Duodenal mucosa (tissue), 2 donors: ENCODE measurements around the gene PDLIM7.

Source experiments
- H3K27ac ChIP-seq: one replicate; pipeline ENCODE4 v1.7.0; 2013; ENCODE audit warnings: low read depth, low read length
- H3K27me3 ChIP-seq, 2 donors: one replicate each; pipeline ENCODE4 v1.7.0; 2013; ENCODE audit warnings: low read length in 2 of 2, control low read depth in 1 of 2; ENCODE audit not compliant: insufficient read depth in 2 of 2, control insufficient read depth in 1 of 2
- H3K36me3 ChIP-seq, 2 donors: one replicate each; pipeline ENCODE4 v1.7.0; 2013; ENCODE audit warnings: low read length in 2 of 2, control low read depth in 1 of 2; ENCODE audit not compliant: insufficient read depth in 2 of 2, control insufficient read depth in 1 of 2
- H3K4me1 ChIP-seq, 2 donors: one replicate each; pipeline ENCODE4 v1.7.0; 2013; ENCODE audit warnings: low read length in 2 of 2, control low read depth in 1 of 2; ENCODE audit not compliant: insufficient read depth in 2 of 2, control insufficient read depth in 1 of 2
- H3K4me3 ChIP-seq, 2 donors: one replicate each; pipeline ENCODE4 v1.7.0; 2013; ENCODE audit warnings: low read length in 2 of 2, low read depth in 1 of 2
- H3K9ac ChIP-seq, 2 donors: one replicate each; pipeline ENCODE4 v1.7.0; 2013; ENCODE audit warnings: low read length in 2 of 2, low read depth in 1 of 2
- H3K9me3 ChIP-seq, 2 donors: one replicate each; pipeline ENCODE4 v1.7.0; 2013; ENCODE audit warnings: low read length in 2 of 2, control low read depth in 1 of 2; ENCODE audit not compliant: control insufficient read depth in 1 of 2

The PDLIM7 gene

GRCh38 chr5:177524539-177524900 lies 27.1 kb upstream of the PDLIM7 start:
- H3K9me3 ChIP-seq: no peaks in the 10 kb centered on the region
- no peak overlapping the region for H3K9ac ChIP-seq
- no peaks in the 10 kb centered on the region for H3K27me3 ChIP-seq
- no peaks in the 10 kb centered on the region for H3K4me1 ChIP-seq
- peaks cover 36 to 86% of the 10 kb centered on the region in 2 donors for H3K36me3 ChIP-seq
- no peak overlapping the region for H3K4me3 ChIP-seq
- H3K27ac ChIP-seq: no peak overlapping the region

DNA sequence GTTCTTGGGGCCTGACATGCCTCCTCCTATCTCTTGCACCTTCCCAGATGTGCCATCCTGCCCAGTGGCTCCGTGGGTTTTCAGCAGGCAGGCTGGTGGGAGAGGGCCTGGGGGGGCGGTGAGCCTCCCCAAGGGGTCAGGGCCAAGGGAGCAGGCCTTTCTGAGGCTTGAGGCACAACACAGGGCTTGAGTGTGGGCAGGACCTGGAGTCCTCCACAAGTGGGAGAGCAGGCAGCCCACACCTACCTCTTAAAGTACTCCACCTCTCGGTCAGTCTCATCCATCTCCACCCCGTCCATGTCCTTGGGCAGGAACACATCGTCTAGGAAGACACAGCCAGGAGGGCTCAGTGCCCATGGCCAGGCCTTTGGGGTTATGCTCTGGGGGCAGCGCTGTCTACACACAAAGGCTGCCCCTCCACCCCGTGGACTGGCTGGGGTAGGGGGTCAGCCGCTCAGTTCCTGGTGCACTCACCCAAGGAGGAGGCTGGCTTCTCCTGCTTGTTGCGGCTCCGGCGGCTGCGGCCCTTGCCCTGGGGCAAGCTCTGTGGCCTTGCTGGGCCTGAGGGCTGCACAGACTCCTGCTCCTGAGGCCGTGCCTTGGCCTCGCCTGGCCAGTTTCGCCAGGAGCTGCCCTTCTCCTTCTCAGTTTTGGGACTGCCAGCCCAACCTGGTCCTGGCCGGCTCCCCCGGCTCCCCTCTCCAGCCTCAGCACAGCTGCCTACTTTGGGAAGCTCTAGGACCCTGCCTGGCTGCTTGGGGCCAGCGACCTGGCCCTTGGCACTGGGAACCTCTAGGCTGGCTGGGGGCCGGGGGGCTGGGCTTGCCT lies 26.5 kb upstream of the PDLIM7 start:
- Histone ChIP-seq H3K4me3 (no peak overlapping the region), H3K36me3 (peaks cover 37 to 84% of the 10 kb centered on the region in 2 donors), H3K9ac (no peak overlapping the region), H3K27ac (no peak overlapping the region), H3K9me3 (no peaks in the 10 kb centered on the region), H3K4me1 (peaks cover 0 to 6% of the 10 kb centered on the region in 2 donors), H3K27me3 (no peaks in the 10 kb centered on the region)

GRCh38 chr5:177520916-177521513 lies 23.6 kb upstream of the PDLIM7 start:
- Histone ChIP-seq H3K4me3 (no peak overlapping the region), H3K36me3 (peaks cover 30 to 56% of the 10 kb centered on the region in 2 donors), H3K9ac (no peak overlapping the region), H3K27me3 (no peaks in the 10 kb centered on the region), H3K9me3 (no peaks in the 10 kb centered on the region), H3K4me1 (peaks cover 10% of the 10 kb centered on the region in 2 donors), H3K27ac (no peak overlapping the region)

- Histone ChIP-seq H3K36me3 (peaks cover 29 to 55% of the 10 kb centered on the region in 2 donors), H3K27me3 (no peaks in the 10 kb centered on the region), H3K9me3 (no peaks in the 10 kb centered on the region), H3K9ac (no peak overlapping the region), H3K4me1 (peaks cover 17% of the 10 kb centered on the region in 2 donors), H3K27ac (no peak overlapping the region), H3K4me3 (no peak overlapping the region)
Observed at GRCh38 chr5:177520271-177520670, 22.9 kb upstream of the PDLIM7 start.

DNA sequence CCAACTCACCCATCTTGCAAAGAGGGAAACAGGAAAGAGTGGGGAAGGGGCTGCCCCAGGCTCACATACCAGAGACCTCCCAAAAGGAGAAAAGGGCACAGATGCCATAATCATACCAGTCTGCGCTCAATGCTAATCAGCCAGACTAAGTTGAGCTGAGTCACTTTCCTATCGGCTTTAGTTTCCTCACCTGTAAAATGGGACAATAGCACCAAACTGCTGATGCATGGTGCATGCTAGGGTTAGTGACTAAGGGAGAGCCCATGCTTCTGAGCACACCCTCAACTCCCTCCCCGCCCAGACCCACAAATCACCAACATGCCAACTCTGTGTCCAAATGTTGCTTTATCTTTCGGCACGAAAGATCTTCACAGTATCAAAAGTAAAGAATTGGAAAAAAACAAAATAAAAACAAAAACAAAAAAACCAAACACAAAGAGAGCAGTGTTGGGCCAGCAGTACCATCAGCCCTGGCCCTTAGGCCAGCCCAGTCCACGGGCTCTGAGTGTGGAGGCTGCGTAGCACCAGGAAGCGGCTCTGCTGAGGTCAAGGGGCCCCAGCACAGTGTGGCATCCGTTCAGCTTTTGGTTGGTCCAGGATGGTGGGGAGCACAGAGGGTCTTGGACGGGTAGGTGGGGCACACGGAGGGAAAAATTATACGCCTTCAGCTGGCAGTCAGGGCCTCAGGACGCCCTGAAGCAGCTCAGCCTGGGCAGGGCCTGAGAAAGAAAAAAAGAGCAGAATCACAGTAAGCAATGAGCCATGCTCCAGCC lies 22.2 kb upstream of the PDLIM7 start:
- no peak overlapping the region for H3K9ac ChIP-seq
- H3K4me1 ChIP-seq: peaks cover 17 to 23% of the 10 kb centered on the region in 2 donors
- no peak overlapping the region for H3K4me3 ChIP-seq
- no peak overlapping the region for H3K27ac ChIP-seq
- peaks cover 25 to 55% of the 10 kb centered on the region in 2 donors for H3K36me3 ChIP-seq
- H3K27me3 ChIP-seq: no peaks in the 10 kb centered on the region
- H3K9me3 ChIP-seq: no peaks in the 10 kb centered on the region

- Histone ChIP-seq H3K4me1 (peaks cover 17 to 24% of the 10 kb centered on the region in 2 donors), H3K4me3 (peak within 1 kb of the TSS; percentile 97 to 100), H3K27ac (peak within 1 kb of the TSS; percentile 78), H3K9ac (peak within 1 kb of the TSS; percentile 84 to 95), H3K9me3 (no peaks in the 10 kb centered on the region), H3K36me3 (peaks cover 33 to 65% of the 10 kb centered on the region in 2 donors), H3K27me3 (no peaks in the 10 kb centered on the region)
Observed at GRCh38 chr5:177516601-177517568, 19.5 kb upstream of the PDLIM7 start, which contains the start of gene DDX41. Gene DDX41, minus strand, starts transcription at chr5:177516961. Its CDS starts 16 bp downstream, at chr5:177516945.

DNA sequence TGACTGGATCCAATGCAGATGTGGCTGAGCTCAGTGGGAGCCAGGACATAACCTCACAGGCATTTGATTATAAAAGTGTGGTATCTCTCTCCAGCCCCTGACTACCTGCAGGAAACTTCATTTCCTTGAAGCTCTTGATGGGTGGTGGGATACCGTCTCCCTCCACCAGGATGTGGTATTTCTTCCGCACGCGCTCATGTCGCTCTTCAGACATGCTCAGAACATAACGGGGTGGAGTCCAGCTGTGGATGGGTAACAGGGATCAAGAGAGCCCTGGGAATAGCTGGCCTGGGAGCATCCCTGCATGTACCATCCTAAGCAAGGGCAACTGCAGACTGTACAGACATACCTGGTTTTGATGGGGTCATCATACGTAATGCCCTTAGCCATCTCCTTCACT lies 18.2 kb upstream of the PDLIM7 start:
- Histone ChIP-seq H3K27ac (no peak overlapping the region), H3K9me3 (no peaks in the 10 kb centered on the region), H3K4me3 (peak overlapping the region; percentile 97 to 100), H3K4me1 (peaks cover 17 to 29% of the 10 kb centered on the region in 2 donors), H3K27me3 (no peaks in the 10 kb centered on the region), H3K9ac (peak overlapping the region; percentile 84 to 95), H3K36me3 (peaks cover 31 to 65% of the 10 kb centered on the region in 2 donors)

GRCh38 chr5:177514541-177514940 lies 17.1 kb upstream of the PDLIM7 start:
- Histone ChIP-seq H3K4me1 (peaks cover 17 to 39% of the 10 kb centered on the region in 2 donors), H3K27ac (no peak overlapping the region), H3K27me3 (no peaks in the 10 kb centered on the region), H3K9ac (no peak overlapping the region), H3K36me3 (peaks cover 33 to 57% of the 10 kb centered on the region in 2 donors), H3K4me3 (no peak overlapping the region), H3K9me3 (no peaks in the 10 kb centered on the region)

DNA sequence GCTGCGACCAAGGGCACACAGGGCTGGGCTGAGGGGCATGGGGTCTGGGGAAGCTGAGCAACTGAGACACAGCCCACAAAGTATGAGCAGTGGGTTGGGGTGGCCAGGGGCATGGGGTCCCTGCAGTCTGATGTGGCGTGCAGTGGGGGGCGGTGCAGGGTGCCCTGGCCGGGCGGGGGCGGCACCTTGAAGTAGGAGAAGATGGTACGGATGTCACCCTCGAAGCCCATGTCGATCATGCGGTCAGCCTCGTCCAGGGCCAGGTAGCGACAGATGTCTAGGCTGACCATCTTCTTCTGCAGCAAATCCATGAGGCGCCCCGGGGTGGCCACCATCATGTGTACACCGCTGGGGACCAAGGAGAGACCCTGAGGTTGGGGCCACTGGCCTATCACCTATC lies 16.1 kb upstream of the PDLIM7 start:
- Histone ChIP-seq H3K36me3 (peaks cover 30 to 53% of the 10 kb centered on the region in 2 donors), H3K27me3 (no peaks in the 10 kb centered on the region), H3K4me1 (peaks cover 10 to 40% of the 10 kb centered on the region in 2 donors), H3K9me3 (no peaks in the 10 kb centered on the region), H3K27ac (no peak overlapping the region), H3K9ac (no peak overlapping the region), H3K4me3 (no peak overlapping the region)
